Right kidney (tissue), 1 donor: Measurements from ENCODE around the gene TMEM163.
"Not testable (repeated sequence)": the region's sequence is repeated elsewhere in the genome, so short reads cannot be mapped to it uniquely, and the experiment has no call there.

Source experiments
- DNase-seq: peaks from one replicate; pipeline ENCODE4 v3.0.0-alpha.2; 2016

Gene TMEM163

GRCh38 chr2:134482766-134483340 is 235.9 kb downstream of the TMEM163 start:
- DNase-seq, result no peak

- DNase-seq, result no peak
Observed at GRCh38 chr2:134482131-134482723, 236.6 kb downstream of the TMEM163 start.

- no peak for DNase-seq
Observed at GRCh38 chr2:134479696-134480330, 239.0 kb downstream of the TMEM163 start.

GRCh38 chr2:134476982-134477381 is 241.8 kb downstream of the TMEM163 start:
- not testable (repeated sequence) for DNase-seq

GRCh38 chr2:134470561-134471168 is 248.1 kb downstream of the TMEM163 start:
- DNase-seq, result no peak

- DNase-seq, result no peak
Observed at GRCh38 chr2:134469516-134470115, 249.2 kb downstream of the TMEM163 start.

GRCh38 chr2:134468776-134469175 is 250.0 kb downstream of the TMEM163 start:
- no peak for DNase-seq

- no peak for DNase-seq
Observed at GRCh38 chr2:134468164-134468563, 250.6 kb downstream of the TMEM163 start.

- DNase-seq, result no peak
Observed at GRCh38 chr2:134466141-134466540, 252.7 kb downstream of the TMEM163 start.

GRCh38 chr2:134465228-134466105 is 253.3 kb downstream of the TMEM163 start:
- DNase-seq, result no peak

GRCh38 chr2:134463699-134464022 is 255.1 kb downstream of the TMEM163 start:
- no peak for DNase-seq

GRCh38 chr2:134462791-134463698 is 255.8 kb downstream of the TMEM163 start:
- no peak for DNase-seq

- no peak for DNase-seq
Observed at GRCh38 chr2:134462275-134462674, 256.5 kb downstream of the TMEM163 start.

GRCh38 chr2:134461511-134461910 is 257.3 kb downstream of the TMEM163 start:
- no peak for DNase-seq

GRCh38 chr2:134460583-134460998 is 258.2 kb downstream of the TMEM163 start:
- DNase-seq, result peak; percentile 53

- no peak for DNase-seq
Observed at GRCh38 chr2:134459706-134460406, 258.9 kb downstream of the TMEM163 start.

GRCh38 chr2:134458950-134459349 is 259.9 kb downstream of the TMEM163 start:
- DNase-seq, result no peak

- DNase-seq, result no peak
Observed at GRCh38 chr2:134458473-134458853, 260.3 kb downstream of the TMEM163 start.

- no peak for DNase-seq
Observed at GRCh38 chr2:134457765-134458472, 260.9 kb downstream of the TMEM163 start.

- no peak for DNase-seq
Observed at GRCh38 chr2:134457353-134457752, 261.4 kb downstream of the TMEM163 start.
